Measurements from ENCODE around the gene USP34. TPM values are rescaled to one million over a fixed set of nuclear protein-coding genes. Genes with fewer than 3 reads are reported as not detected.

USP34 gene
- total and polyA plus RNA-seq, 9 of the 15 experiments (the other 6 are each of a cell fraction or from before 2014, with no cell fraction given) = 19.8 to 108 (median 67.8) TPM

GRCh38 chr2:61456070-61456745, 14.7 kb downstream of the USP34 start:
- Histone ChIP-seq H3K4me2 (ENCODE audit: insufficient read depth, low read length) (no peak overlapping the region), H3K27ac (ENCODE audit: extremely low read depth, low read depth, low read length) (no peak overlapping the region), H2AFZ (ENCODE audit: low read depth, low read length) (no peak overlapping the region), H3K36me3 (ENCODE audit: control insufficient read depth, insufficient read depth, low read length) (peaks cover 26% of the 10 kb centered on the region), H3K27me3 (ENCODE audit: control insufficient read depth in 2 of 2, insufficient read depth in 2 of 2, low read length in 2 of 2) (no peaks in the 10 kb centered on the region), H3K4me3 (no peak overlapping the region), H3K9me3 (replicated peaks; ENCODE audit: control insufficient read depth, insufficient read depth, low read depth, low read length) (no peaks in the 10 kb centered on the region), H3K9me1 (ENCODE audit: control insufficient read depth, insufficient read depth, low read length) (no peaks in the 10 kb centered on the region), H3K4me1 (replicated peaks in 1 of 2; ENCODE audit: control insufficient read depth in 2 of 2, insufficient read depth in 2 of 2, low read length in 2 of 2) (peaks cover 6 to 11% of the 10 kb centered on the region in 2 experiments; a peak in 3 of 5 replicates), H3K79me2 (ENCODE audit: control insufficient read depth, insufficient read depth, low read length) (peaks cover 97% of the 10 kb centered on the region), H3K9ac (ENCODE audit: insufficient read depth in 1 of 2, low read depth in 2 of 2, low read length in 2 of 2) (no peak overlapping the region), H4K20me1 (replicated peaks; ENCODE audit: control insufficient read depth, insufficient read depth, low read length) (no peaks in the 10 kb centered on the region)
- DNase-seq (ENCODE audit: extremely low read depth in 1 of 4, low spot score in 3 of 4) (no peak), ATAC-seq (no peak), FAIRE-seq (no peak)
- no TSS peak for BruUV-seq (replicated peaks)
- in situ Hi-C loops (cut with MboI) = no loop called here
- WGBS (ENCODE audit: insufficient coverage, low coverage, missing lambda C conversion rate) = 70% methylated on average over 5 of the region's 5 CpGs
- CTCF ChIA-PET (ENCODE audit: low intra/inter-chr PET ratio) = no interaction called here
- POLR2A ChIA-PET = interaction anchor here (0.6 kb wide), 2 partner anchors 16 to 25 kb away, joined by 3 to 4 read pairs; no protein-coding TSS in a partner anchor
- TF ChIP-seq ZKSCAN8 (CRISPR knock-in tag; IDR thresholded peaks at IDR 0.05) (no peak), NFE2L1 (tag; IDR thresholded peaks at IDR 0.05; ENCODE audit: borderline replicate concordance, low read depth) (no peak), PHB2 (IDR thresholded peaks at IDR 0.05; ENCODE audit: low read depth) (no peak), CBFA2T2 (conservative IDR thresholded peaks at IDR 0.05) (no peak), ZNF551 (CRISPR knock-in tag; IDR thresholded peaks at IDR 0.05) (no peak), YY1 (IDR thresholded peaks at IDR 0.05; ENCODE audit: borderline replicate concordance in 1 of 3, control insufficient read depth in 1 of 3, extremely low read depth in 1 of 3, insufficient read depth in 3 of 3, insufficient read length in 1 of 3, insufficient replicate concordance in 2 of 3, low read depth in 1 of 3, low read length in 2 of 3) (no peak), CLOCK (CRISPR knock-in tag; IDR thresholded peaks at IDR 0.05; ENCODE audit: borderline replicate concordance) (no peak), RFX7 (CRISPR knock-in tag; IDR thresholded peaks at IDR 0.05) (no peak), STAG1 (CRISPR knock-in tag; IDR thresholded peaks at IDR 0.05; ENCODE audit: borderline replicate concordance) (no peak), TAF7 (tag; IDR thresholded peaks at IDR 0.05) (no peak), MCM2 (IDR thresholded peaks at IDR 0.05; ENCODE audit: low read depth) (no peak), CREB1 (IDR thresholded peaks at IDR 0.05) (no peak), CREB1 (CRISPR knock-in tag; IDR thresholded peaks at IDR 0.05) (no peak), MCM7 (IDR thresholded peaks at IDR 0.05) (no peak), RNF2 (IDR thresholded peaks at IDR 0.05) (no peak), THRAP3 (IDR thresholded peaks at IDR 0.05; ENCODE audit: borderline replicate concordance) (no peak)
- TF ChIP-seq, protein P1, sequence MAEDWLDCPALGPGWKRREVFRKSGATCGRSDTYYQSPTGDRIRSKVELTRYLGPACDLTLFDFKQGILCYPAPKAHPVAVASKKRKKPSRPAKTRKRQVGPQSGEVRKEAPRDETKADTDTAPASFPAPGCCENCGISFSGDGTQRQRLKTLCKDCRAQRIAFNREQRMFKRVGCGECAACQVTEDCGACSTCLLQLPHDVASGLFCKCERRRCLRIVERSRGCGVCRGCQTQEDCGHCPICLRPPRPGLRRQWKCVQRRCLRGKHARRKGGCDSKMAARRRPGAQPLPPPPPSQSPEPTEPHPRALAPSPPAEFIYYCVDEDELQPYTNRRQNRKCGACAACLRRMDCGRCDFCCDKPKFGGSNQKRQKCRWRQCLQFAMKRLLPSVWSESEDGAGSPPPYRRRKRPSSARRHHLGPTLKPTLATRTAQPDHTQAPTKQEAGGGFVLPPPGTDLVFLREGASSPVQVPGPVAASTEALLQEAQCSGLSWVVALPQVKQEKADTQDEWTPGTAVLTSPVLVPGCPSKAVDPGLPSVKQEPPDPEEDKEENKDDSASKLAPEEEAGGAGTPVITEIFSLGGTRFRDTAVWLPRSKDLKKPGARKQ (CRISPR knock-in tag; IDR thresholded peaks at IDR 0.05) = no peak
- TF ChIP-seq, protein P2, sequence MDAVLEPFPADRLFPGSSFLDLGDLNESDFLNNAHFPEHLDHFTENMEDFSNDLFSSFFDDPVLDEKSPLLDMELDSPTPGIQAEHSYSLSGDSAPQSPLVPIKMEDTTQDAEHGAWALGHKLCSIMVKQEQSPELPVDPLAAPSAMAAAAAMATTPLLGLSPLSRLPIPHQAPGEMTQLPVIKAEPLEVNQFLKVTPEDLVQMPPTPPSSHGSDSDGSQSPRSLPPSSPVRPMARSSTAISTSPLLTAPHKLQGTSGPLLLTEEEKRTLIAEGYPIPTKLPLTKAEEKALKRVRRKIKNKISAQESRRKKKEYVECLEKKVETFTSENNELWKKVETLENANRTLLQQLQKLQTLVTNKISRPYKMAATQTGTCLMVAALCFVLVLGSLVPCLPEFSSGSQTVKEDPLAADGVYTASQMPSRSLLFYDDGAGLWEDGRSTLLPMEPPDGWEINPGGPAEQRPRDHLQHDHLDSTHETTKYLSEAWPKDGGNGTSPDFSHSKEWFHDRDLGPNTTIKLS (IDR thresholded peaks at IDR 0.05; ENCODE audit: borderline replicate concordance, low read depth) = no peak
- intact Hi-C loops (cut with micrococcal nuclease) = no loop called here

Measured in K562 (cell line).